SK-N-SH treated with all-trans-retinoic acid at 6 μM for 48 hours (cell line): Measurements from ENCODE around the gene NUDT4.
"Not testable (repeated sequence)": the region's sequence is repeated elsewhere in the genome, so short reads cannot be mapped to it uniquely, and the experiment has no call there.

ENCODE experiments used
- ATAC-seq: fragments of 200-7000 bp; cut with Tn5 transposase; 3 replicates; pipeline ENCODE4 v1.9.1; 2020; ENCODE audit warnings: mild to moderate bottlenecking, moderate library complexity
- BACH2 ChIP-seq: fragments of 250-450 bp; sonication (Bioruptor Pico); IDR thresholded peaks from 2 replicates; pipeline ENCODE4 v1.9.0; 2021; ENCODE audit warnings: mild to moderate bottlenecking, borderline replicate concordance
- CSDC2 ChIP-seq: fragments of 250-450 bp; sonication (Bioruptor Pico); IDR thresholded peaks from 2 replicates; pipeline ENCODE4 v1.5.0; 2020; ENCODE audit warnings: mild to moderate bottlenecking, moderate library complexity
- GLIS3 ChIP-seq: fragments of 250-450 bp; sonication (Bioruptor Pico); IDR thresholded peaks from 2 replicates; pipeline ENCODE4 v1.5.0; 2020; ENCODE audit warnings: mild to moderate bottlenecking, moderate library complexity
- ISL1 ChIP-seq: fragments of 250-450 bp; sonication (Bioruptor Pico); IDR thresholded peaks from 2 replicates; pipeline ENCODE4 v2.1.2; 2022; ENCODE audit warnings: mild to moderate bottlenecking, moderate library complexity
- OSR1 ChIP-seq: fragments of 250-450 bp; sonication (Bioruptor Pico); IDR thresholded peaks from 2 replicates; pipeline ENCODE4 v1.8.0; 2022; ENCODE audit warnings: moderate library complexity, mild to moderate bottlenecking, inconsistent platforms
- RARB ChIP-seq: fragments of 250-450 bp; sonication (Bioruptor Pico); IDR thresholded peaks from 2 replicates; pipeline ENCODE4 v1.8.0; 2021; ENCODE audit warnings: mild to moderate bottlenecking, moderate library complexity
- SNAI2 ChIP-seq: fragments of 250-450 bp; sonication (Bioruptor Pico); IDR thresholded peaks from 2 replicates; pipeline ENCODE4 v1.5.0; 2020; ENCODE audit warnings: mild to moderate bottlenecking, moderate library complexity
- TOX ChIP-seq: fragments of 250-450 bp; sonication (Bioruptor Pico); IDR thresholded peaks from 2 replicates; pipeline ENCODE4 v1.8.0; 2021; ENCODE audit warnings: mild to moderate bottlenecking, moderate library complexity, borderline replicate concordance
- ZC3H10 ChIP-seq: fragments of 250-450 bp; sonication (Bioruptor Pico); IDR thresholded peaks from 2 replicates; pipeline ENCODE4 v1.5.1; 2021; ENCODE audit warnings: mild to moderate bottlenecking, moderate library complexity
- ZFP3 ChIP-seq: fragments of 250-450 bp; sonication (Bioruptor Pico); IDR thresholded peaks from 2 replicates; pipeline ENCODE4 v1.5.0; 2020; ENCODE audit warnings: mild to moderate bottlenecking, moderate library complexity
- TF ChIP-seq, protein P1 (sequence below): fragments of 250-450 bp; sonication (Bioruptor Pico); IDR thresholded peaks from 2 replicates; pipeline ENCODE4 v1.5.0; 2020; ENCODE audit warnings: mild to moderate bottlenecking, moderate library complexity
- TF ChIP-seq, protein P2 (sequence below): fragments of 250-450 bp; sonication (Bioruptor Pico); IDR thresholded peaks from 2 replicates; pipeline ENCODE4 v1.5.1; 2021; ENCODE audit warnings: mild to moderate bottlenecking, moderate library complexity
- TF ChIP-seq, protein P3 (sequence below): fragments of 250-450 bp; sonication (Bioruptor Pico); IDR thresholded peaks from 2 replicates; pipeline ENCODE4 v1.8.0; 2021; ENCODE audit warnings: low read depth, mild to moderate bottlenecking, moderate library complexity, borderline replicate concordance

NUDT4 gene

DNA sequence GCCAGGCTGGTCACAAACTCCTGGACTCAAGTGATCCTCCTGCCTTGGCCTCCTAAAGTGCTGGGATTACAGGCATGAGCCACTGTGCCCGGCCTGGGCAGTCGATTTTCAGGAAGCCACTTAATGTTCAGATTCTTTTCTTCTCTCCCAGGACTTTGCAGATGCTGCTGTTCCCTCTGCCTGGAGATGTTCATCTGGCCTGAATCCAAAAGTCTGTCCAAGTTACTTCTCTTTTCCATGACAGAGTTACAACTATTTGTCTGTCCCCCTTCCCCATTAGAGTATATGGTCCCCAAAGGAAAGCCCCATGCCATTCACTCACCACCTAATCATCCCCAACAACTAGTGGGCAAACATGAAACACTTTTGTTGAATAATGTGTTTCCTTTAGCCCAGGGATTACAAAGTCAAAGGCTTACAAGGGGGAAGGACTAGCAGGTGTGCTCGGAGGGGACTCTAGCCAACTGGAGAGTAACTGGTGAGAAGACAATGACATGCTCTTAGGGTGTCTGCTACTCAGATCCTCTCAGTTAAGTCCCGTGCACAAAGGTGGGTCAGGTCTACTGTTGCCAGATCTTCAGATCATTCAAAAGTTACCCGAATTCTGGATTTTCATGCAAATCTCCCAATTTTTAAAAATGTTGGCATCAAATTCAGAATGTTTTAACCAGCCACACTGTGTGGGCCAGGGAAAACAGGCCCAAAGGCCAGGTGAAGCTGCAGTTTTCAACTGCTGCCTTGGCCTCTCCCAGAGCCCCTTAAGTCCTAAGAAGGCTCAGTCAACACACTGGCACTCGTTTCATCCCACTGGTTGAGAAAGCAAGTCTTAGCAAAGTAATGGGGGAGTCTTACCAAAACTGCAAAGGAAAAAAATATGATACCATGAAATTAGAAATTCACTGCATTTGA is 29.6 kb downstream of the NUDT4 start (continued):
- TF ChIP-seq TOX (CRISPR knock-in tag) = no peak

- TF ChIP-seq OSR1 (CRISPR knock-in tag) = no peak
- no peak for TF ChIP-seq RARB (CRISPR knock-in tag)
- no peak for ATAC-seq
These were observed 30.2 kb downstream of the NUDT4 start for GRCh38 chr12:93407963-93408283.

DNA sequence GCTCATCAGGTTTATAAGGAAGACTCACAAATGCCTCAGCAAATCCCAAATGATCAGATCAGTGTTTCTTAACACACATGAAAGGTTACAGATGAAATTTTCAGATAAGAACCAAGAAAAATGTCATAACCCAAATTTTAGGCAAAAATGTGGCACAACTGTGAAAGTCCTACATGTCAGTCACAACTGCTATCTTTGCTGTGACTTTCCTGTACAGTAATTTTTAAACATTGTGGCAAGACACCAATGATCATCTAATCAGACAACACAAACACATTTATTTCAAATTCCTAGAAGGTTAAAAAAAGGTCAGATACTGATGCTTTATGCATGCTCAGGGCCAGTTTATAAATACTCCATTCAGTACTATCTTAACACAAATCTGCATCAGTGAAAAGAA is 31.1 kb downstream of the NUDT4 start:
- ATAC-seq = 0 out of 3 replicates have a peak, but pooled peaks have one; percentile 1
- TF ChIP-seq GLIS3 (no peak), ZC3H10 (0 out of 2 replicates have a peak, but pooled peaks have one; percentile 5), SNAI2 (CRISPR knock-in tag) (no peak)
- TF ChIP-seq, protein P1, sequence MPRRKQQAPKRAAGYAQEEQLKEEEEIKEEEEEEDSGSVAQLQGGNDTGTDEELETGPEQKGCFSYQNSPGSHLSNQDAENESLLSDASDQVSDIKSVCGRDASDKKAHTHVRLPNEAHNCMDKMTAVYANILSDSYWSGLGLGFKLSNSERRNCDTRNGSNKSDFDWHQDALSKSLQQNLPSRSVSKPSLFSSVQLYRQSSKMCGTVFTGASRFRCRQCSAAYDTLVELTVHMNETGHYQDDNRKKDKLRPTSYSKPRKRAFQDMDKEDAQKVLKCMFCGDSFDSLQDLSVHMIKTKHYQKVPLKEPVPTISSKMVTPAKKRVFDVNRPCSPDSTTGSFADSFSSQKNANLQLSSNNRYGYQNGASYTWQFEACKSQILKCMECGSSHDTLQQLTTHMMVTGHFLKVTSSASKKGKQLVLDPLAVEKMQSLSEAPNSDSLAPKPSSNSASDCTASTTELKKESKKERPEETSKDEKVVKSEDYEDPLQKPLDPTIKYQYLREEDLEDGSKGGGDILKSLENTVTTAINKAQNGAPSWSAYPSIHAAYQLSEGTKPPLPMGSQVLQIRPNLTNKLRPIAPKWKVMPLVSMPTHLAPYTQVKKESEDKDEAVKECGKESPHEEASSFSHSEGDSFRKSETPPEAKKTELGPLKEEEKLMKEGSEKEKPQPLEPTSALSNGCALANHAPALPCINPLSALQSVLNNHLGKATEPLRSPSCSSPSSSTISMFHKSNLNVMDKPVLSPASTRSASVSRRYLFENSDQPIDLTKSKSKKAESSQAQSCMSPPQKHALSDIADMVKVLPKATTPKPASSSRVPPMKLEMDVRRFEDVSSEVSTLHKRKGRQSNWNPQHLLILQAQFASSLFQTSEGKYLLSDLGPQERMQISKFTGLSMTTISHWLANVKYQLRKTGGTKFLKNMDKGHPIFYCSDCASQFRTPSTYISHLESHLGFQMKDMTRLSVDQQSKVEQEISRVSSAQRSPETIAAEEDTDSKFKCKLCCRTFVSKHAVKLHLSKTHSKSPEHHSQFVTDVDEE (CRISPR knock-in tag) = no peak

- ATAC-seq = peak; percentile 3; the same call in 1 of the 3 replicates
- TF ChIP-seq, protein P2, sequence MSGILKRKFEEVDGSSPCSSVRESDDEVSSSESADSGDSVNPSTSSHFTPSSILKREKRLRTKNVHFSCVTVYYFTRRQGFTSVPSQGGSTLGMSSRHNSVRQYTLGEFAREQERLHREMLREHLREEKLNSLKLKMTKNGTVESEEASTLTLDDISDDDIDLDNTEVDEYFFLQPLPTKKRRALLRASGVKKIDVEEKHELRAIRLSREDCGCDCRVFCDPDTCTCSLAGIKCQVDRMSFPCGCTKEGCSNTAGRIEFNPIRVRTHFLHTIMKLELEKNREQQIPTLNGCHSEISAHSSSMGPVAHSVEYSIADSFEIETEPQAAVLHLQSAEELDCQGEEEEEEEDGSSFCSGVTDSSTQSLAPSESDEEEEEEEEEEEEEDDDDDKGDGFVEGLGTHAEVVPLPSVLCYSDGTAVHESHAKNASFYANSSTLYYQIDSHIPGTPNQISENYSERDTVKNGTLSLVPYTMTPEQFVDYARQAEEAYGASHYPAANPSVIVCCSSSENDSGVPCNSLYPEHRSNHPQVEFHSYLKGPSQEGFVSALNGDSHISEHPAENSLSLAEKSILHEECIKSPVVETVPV (CRISPR knock-in tag) = 0 out of 2 replicates have a peak, but pooled peaks have one; percentile 0
- TF ChIP-seq RARB (CRISPR knock-in tag) (0 out of 2 replicates have a peak, but pooled peaks have one; percentile 8), ISL1 (peak; percentile 27; the same call in 1 of the 2 replicates)
These were observed 31.8 kb downstream of the NUDT4 start for GRCh38 chr12:93409343-93410187.

DNA sequence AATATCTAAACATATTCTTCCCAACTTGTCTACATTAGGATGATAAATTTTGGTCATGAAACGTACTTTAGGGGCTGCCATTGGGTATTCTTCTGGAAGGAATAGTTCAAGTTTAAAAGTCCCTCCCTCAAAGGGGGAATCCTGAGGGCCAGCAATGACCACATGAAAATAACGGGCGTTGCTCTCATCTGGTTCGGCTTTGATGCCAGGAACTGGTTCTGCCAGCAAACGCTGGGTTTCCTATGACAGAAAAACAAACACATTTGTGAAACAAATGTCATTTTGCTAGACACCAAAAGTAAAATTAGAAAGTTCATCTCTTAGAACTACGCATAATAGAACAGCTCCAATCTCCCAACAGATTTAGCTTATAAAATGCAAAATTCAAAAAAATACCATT is 33.3 kb downstream of the NUDT4 start:
- ATAC-seq = not testable (repeated sequence)
- 0 out of 2 replicates have a peak, but pooled peaks have one; percentile 12 for TF ChIP-seq RARB (CRISPR knock-in tag)
- TF ChIP-seq, all 23 proteins: peak for 1; not testable (repeated sequence) for 22

DNA sequence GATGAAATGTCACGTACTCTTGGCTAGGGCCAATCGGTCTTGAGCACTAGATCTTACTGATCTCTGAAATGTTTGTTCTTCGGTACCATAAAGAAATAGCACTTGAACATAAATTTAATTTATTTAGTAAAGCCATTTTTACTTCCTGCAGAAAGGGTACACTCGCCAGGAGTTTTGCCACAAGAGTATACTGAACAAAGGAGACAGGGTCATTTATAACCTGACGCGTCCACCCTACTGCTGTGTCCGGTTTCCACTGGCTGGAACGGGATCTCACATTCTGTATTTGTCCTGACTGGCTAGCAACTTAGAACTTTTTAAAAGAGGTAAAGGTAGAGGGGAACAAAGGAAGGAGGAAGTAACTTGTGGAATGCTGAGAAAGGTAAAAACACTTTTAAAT is 34.7 kb downstream of the NUDT4 start:
- ATAC-seq = not testable (repeated sequence)

DNA sequence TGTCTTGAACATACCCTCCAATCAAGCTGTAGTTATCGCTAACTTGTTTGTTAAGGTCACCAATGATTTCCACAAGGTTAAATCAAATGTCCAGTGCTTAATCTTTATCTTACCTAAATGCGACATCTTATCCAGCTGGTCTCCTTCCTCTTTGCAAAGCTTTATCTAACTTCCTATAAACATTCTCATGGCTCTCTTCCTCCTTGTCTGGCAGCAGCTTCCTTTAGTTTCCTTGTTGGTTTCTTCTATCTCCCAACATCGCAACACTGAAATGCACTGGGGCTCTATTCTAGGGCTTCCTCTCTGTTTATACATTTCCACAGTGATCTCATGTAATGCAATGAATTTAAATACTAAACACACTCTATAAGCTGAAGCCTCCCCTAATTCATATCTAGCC is 35.3 kb downstream of the NUDT4 start:
- TF ChIP-seq SNAI2 (CRISPR knock-in tag) = no peak
- TF ChIP-seq, protein P2 (CRISPR knock-in tag) = no peak
- TF ChIP-seq, protein P3, sequence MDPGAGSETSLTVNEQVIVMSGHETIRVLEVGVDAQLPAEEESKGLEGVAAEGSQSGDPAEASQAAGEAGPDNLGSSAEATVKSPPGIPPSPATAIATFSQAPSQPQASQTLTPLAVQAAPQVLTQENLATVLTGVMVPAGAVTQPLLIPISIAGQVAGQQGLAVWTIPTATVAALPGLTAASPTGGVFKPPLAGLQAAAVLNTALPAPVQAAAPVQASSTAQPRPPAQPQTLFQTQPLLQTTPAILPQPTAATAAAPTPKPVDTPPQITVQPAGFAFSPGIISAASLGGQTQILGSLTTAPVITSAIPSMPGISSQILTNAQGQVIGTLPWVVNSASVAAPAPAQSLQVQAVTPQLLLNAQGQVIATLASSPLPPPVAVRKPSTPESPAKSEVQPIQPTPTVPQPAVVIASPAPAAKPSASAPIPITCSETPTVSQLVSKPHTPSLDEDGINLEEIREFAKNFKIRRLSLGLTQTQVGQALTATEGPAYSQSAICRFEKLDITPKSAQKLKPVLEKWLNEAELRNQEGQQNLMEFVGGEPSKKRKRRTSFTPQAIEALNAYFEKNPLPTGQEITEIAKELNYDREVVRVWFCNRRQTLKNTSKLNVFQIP (CRISPR knock-in tag) = no peak
- TF ChIP-seq OSR1 (CRISPR knock-in tag) = no peak
- TF ChIP-seq CSDC2 (CRISPR knock-in tag) = no peak
- TF ChIP-seq GLIS3 = no peak
- no peak for TF ChIP-seq ZFP3
- no peak for TF ChIP-seq ISL1
- no peak for TF ChIP-seq BACH2 (CRISPR knock-in tag)
- no peak for TF ChIP-seq TOX (CRISPR knock-in tag)
- TF ChIP-seq, all 23 proteins: peak for 0
- no peak for ATAC-seq
